DOHH2 (cell line): ENCODE data around the gene AKT2.

Source experiments
- H3F3A ChIP-seq: fragments of 200-600 bp; sonication (generic), shearing (Covaris generic); 2 replicates; pipeline ENCODE4 v1.6.0; 2016; ENCODE audit warnings: antibody characterized with exemption, mild to moderate bottlenecking; ENCODE audit not compliant: control insufficient read depth, insufficient read depth
- H3K27ac ChIP-seq: fragments of 200-600 bp; sonication (generic); 2 replicates; pipeline ENCODE4 v1.5.1; 2014; ENCODE audit warnings: low read depth, mild to moderate bottlenecking, low read length, moderate library complexity
- H3K27me3 ChIP-seq: fragments of 200-600 bp; sonication (generic); 2 replicates; pipeline ENCODE4 v1.6.1; 2014; ENCODE audit warnings: mild to moderate bottlenecking, low read length, mixed read lengths; ENCODE audit not compliant: control insufficient read depth
- H3K36me3 ChIP-seq: fragments of 200-600 bp; sonication (generic); 2 replicates; pipeline ENCODE4 v1.6.1; 2014; ENCODE audit warnings: mild to moderate bottlenecking, low read length, moderate library complexity, mixed read lengths; ENCODE audit not compliant: control insufficient read depth
- H3K4me1 ChIP-seq: fragments of 200-600 bp; sonication (generic); 2 replicates; pipeline ENCODE4 v1.6.1; 2014; ENCODE audit warnings: mild to moderate bottlenecking, low read length, mixed read lengths; ENCODE audit not compliant: control insufficient read depth
- H3K4me2 ChIP-seq: fragments of 200-600 bp; sonication (generic); 2 replicates; pipeline ENCODE4 v1.6.0; 2014; ENCODE audit warnings: mild to moderate bottlenecking, low read length, moderate library complexity
- H3K4me3 ChIP-seq: fragments of 200-600 bp; sonication (generic); 2 replicates; pipeline ENCODE4 v1.5.1; 2014; ENCODE audit warnings: mild to moderate bottlenecking, low read length, mixed read lengths
- H3K79me2 ChIP-seq: fragments of 200-600 bp; sonication (generic); 2 replicates; pipeline ENCODE4 v1.6.1; 2014; ENCODE audit warnings: mild to moderate bottlenecking, low read length, mixed read lengths; ENCODE audit not compliant: control insufficient read depth
- H3K9me2 ChIP-seq: fragments of 200-600 bp; sonication (generic); replicated peaks from 2 replicates; pipeline ENCODE4 v1.6.1; 2014; ENCODE audit warnings: mild to moderate bottlenecking, low read length, mixed read lengths; ENCODE audit not compliant: control insufficient read depth
- H3K9me3 ChIP-seq: fragments of 200-600 bp; sonication (generic); 2 replicates; pipeline ENCODE4 v1.6.1; 2014; ENCODE audit warnings: antibody characterized with exemption, low read length, mixed read lengths; ENCODE audit not compliant: control insufficient read depth, insufficient read depth
- H4K20me1 ChIP-seq: fragments of 200-600 bp; sonication (generic); 2 replicates; pipeline ENCODE4 v1.6.0; 2014; ENCODE audit warnings: low read depth, mild to moderate bottlenecking, antibody characterized with exemption, low read length, moderate library complexity; ENCODE audit not compliant: control insufficient read depth, insufficient read depth
- EZH2phosphoT487 ChIP-seq: fragments of 200-600 bp; sonication (generic); IDR thresholded peaks from 2 replicates; pipeline ENCODE4 v1.6.1; 2017; ENCODE audit warnings: borderline replicate concordance, mild to moderate bottlenecking, antibody characterized with exemption, low read length, moderate library complexity, mixed read lengths
- TF ChIP-seq, protein P1 (sequence below): fragments of 200-600 bp; sonication (generic); IDR thresholded peaks from one replicate; pipeline ENCODE4 v1.5.1; 2014; ENCODE audit warnings: antibody characterized with exemption, mild to moderate bottlenecking, low read depth, low read length; ENCODE audit not compliant: poor library complexity, severe bottlenecking

AKT2 gene

DNA sequence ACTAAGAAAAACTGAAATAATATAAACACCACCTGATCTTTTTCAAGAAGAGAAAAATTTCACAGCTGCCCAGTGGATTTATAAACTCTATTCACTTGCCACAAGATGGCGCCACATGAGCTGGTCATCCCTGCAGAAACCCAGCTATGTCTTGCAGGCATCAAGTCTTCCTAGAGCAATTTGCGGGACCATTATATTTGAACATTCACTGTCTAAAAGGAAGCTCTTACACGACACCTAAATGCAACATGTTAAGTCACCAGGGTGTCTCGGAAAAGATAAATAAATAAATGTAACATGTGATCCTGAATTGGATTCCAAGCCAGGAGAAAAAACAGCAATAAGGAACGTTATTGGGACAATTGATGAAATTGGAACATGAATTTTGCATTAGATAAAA lies 20.3 kb upstream of the AKT2 start:
- Histone ChIP-seq H3K4me1 (peaks cover 3% of the 10 kb centered on the region; the same call in 1 of the 2 replicates), H3K4me2 (no peak overlapping the region)
- TF ChIP-seq EZH2phosphoT487: no peak
- TF ChIP-seq, protein P1, sequence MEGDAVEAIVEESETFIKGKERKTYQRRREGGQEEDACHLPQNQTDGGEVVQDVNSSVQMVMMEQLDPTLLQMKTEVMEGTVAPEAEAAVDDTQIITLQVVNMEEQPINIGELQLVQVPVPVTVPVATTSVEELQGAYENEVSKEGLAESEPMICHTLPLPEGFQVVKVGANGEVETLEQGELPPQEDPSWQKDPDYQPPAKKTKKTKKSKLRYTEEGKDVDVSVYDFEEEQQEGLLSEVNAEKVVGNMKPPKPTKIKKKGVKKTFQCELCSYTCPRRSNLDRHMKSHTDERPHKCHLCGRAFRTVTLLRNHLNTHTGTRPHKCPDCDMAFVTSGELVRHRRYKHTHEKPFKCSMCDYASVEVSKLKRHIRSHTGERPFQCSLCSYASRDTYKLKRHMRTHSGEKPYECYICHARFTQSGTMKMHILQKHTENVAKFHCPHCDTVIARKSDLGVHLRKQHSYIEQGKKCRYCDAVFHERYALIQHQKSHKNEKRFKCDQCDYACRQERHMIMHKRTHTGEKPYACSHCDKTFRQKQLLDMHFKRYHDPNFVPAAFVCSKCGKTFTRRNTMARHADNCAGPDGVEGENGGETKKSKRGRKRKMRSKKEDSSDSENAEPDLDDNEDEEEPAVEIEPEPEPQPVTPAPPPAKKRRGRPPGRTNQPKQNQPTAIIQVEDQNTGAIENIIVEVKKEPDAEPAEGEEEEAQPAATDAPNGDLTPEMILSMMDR: peak; percentile 80

DNA sequence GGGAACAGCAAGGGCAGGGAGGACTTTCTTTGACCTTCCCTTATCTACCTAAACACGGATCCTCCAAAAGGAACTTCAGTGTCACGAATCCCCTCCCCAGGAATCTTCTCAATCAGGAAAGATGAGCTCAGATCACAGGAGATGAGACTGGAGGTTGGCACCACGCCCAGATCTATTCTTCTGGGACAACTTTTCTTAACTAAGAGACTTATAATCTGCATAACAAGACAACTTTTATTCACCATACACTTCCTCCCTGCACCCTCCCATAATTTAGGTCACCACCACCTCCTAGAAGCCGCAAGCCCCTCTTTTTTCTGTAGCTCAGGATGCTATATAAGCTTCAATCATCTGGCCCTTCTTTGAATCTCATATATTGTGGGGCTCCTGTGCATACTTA lies 19.2 kb upstream of the AKT2 start:
- Histone ChIP-seq H3K4me2 (no peak overlapping the region), H3K9me3 (no peaks in the 10 kb centered on the region), H3K4me1 (peaks cover 3% of the 10 kb centered on the region; the same call in 1 of the 2 replicates), H3K79me2 (no peaks in the 10 kb centered on the region), H4K20me1 (no peaks in the 10 kb centered on the region), H3K27me3 (no peaks in the 10 kb centered on the region), H3K9me2 (no peaks in the 10 kb centered on the region), H3F3A (no peaks in the 10 kb centered on the region), H3K36me3 (no peaks in the 10 kb centered on the region), H3K4me3 (no peak overlapping the region), H3K27ac (no peak overlapping the region)
- TF ChIP-seq, protein P1: no peak
- no peak for TF ChIP-seq EZH2phosphoT487

More for the DNA sequence above, 20.3 kb upstream of the AKT2 start:
- no peaks in the 10 kb centered on the region for H3K27me3 ChIP-seq
- H3K4me3 ChIP-seq: no peak overlapping the region
- H3K79me2 ChIP-seq: no peaks in the 10 kb centered on the region
- no peaks in the 10 kb centered on the region for H3K9me3 ChIP-seq
- no peaks in the 10 kb centered on the region for H3F3A ChIP-seq
- no peaks in the 10 kb centered on the region for H3K9me2 ChIP-seq
- H3K27ac ChIP-seq: no peak overlapping the region
- no peaks in the 10 kb centered on the region for H4K20me1 ChIP-seq
- H3K36me3 ChIP-seq: no peaks in the 10 kb centered on the region

DNA sequence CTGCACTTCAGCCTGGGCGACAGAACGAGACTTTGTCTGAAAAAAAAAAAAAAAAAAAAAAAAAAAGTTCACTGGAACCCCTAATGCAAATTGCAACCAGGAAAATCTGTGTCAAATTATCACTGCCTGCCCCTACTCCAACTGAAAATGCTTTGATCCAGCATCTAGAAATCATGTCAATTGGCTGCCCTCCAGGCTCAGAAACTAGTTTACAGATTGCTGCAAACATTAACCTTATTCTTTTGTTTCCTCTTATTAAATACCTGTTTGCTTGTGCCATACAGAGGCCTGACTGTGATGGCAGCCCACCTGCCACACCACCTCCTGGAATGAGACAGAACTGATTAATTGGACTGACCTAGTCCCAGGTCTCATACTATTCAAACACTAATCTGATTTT lies 18.6 kb upstream of the AKT2 start:
- Histone ChIP-seq H3K9me3 (no peaks in the 10 kb centered on the region), H3K4me3 (no peak overlapping the region), H3K79me2 (no peaks in the 10 kb centered on the region), H3K36me3 (no peaks in the 10 kb centered on the region), H3F3A (no peaks in the 10 kb centered on the region), H3K4me1 (peaks cover 3% of the 10 kb centered on the region; the same call in 1 of the 2 replicates), H4K20me1 (no peaks in the 10 kb centered on the region), H3K9me2 (no peaks in the 10 kb centered on the region), H3K27ac (no peak overlapping the region), H3K27me3 (no peaks in the 10 kb centered on the region), H3K4me2 (no peak overlapping the region)
- TF ChIP-seq, protein P1: no peak
- no peak for TF ChIP-seq EZH2phosphoT487
